Fibroblast of mammary gland (primary cell): ENCODE data around the gene COL27A1.
"Not testable (repeated sequence)": the region's sequence is repeated elsewhere in the genome, so short reads cannot be mapped to it uniquely, and the experiment has no call there.

ENCODE experiments used
- DNase-seq: peaks from one replicate; pipeline ENCODE4 v3.0.0-alpha.2; 2010; ENCODE audit warnings: low read depth
- H3K4me3 ChIP-seq: 2 replicates; pipeline ENCODE4 v1.5.1; 2011; ENCODE audit warnings: low read depth, mild to moderate bottlenecking, low read length, moderate library complexity; ENCODE audit not compliant: control insufficient read depth
- CTCF ChIP-seq: conservative IDR thresholded peaks from 2 replicates; pipeline ENCODE4 v1.5.1; 2011; ENCODE audit warnings: low read depth, low read length, inconsistent platforms; ENCODE audit not compliant: control insufficient read depth, insufficient read depth

The COL27A1 gene

GRCh38 chr9:114186605-114187289 is 31.4 kb downstream of the COL27A1 start:
- no peak for DNase-seq
- no peak for TF ChIP-seq CTCF
- H3K4me3 ChIP-seq: no peak overlapping the region

- no peak for TF ChIP-seq CTCF
- DNase-seq: no peak
- H3K4me3 ChIP-seq: no peak overlapping the region
These were observed 32.5 kb downstream of the COL27A1 start for GRCh38 chr9:114187827-114188226.

- H3K4me3 ChIP-seq: no peak overlapping the region
- no peak for TF ChIP-seq CTCF
- peak; percentile 34 for DNase-seq
These were observed 34.7 kb downstream of the COL27A1 start for GRCh38 chr9:114189823-114190562.

GRCh38 chr9:114190563-114190905 is 35.2 kb downstream of the COL27A1 start:
- no peak for DNase-seq
- TF ChIP-seq CTCF: no peak
- H3K4me3 ChIP-seq: no peak overlapping the region

GRCh38 chr9:114191402-114191801 is 36.1 kb downstream of the COL27A1 start:
- H3K4me3 ChIP-seq, DNase-seq: not testable (repeated sequence)

GRCh38 chr9:114192539-114192938 is 37.2 kb downstream of the COL27A1 start:
- H3K4me3 ChIP-seq: no peak overlapping the region
- no peak for DNase-seq
- no peak for TF ChIP-seq CTCF

GRCh38 chr9:114193090-114193489 is 37.8 kb downstream of the COL27A1 start:
- DNase-seq: no peak
- no peak overlapping the region for H3K4me3 ChIP-seq
- TF ChIP-seq CTCF: no peak
